ENCODE data around the gene ICAM5. TPM values are rescaled to one million over a fixed set of nuclear protein-coding genes. Genes with fewer than 3 reads are reported as not detected.

Gene ICAM5
- total RNA-seq, 2 donors from 2014 or later: 0.18 to 0.37 TPM

GRCh38 chr19:10329555-10329954 is 39.8 kb downstream of the ICAM5 start:
- Mint-ChIP-seq H3K4me3 (no peak overlapping the region), H3K27ac (no peak overlapping the region), H3K4me1 (peaks cover 7% of the 10 kb centered on the region), H3K9me3 (no peaks in the 10 kb centered on the region), H3K36me3 (ENCODE audit: low read depth) (peaks cover 37% of the 10 kb centered on the region), H3K27me3 (ENCODE audit: insufficient read depth) (no peaks in the 10 kb centered on the region)
- H3K27me3 ChIP-seq (ENCODE audit: control insufficient read depth, insufficient read depth, low read length, poor library complexity, severe bottlenecking): no peaks in the 10 kb centered on the region
- no peaks in the 10 kb centered on the region for H3K9me3 ChIP-seq (ENCODE audit: control insufficient read depth, low read length)
- no peak overlapping the region for H3K9ac ChIP-seq (ENCODE audit: extremely low read depth, low read length, poor library complexity, severe bottlenecking)
- WGBS, 2 experiments (ENCODE audit: insufficient coverage in 1 of 2, insufficient read length in 1 of 2): 89 to 93% methylated on average over 9 to 13 of the region's 13 CpGs
- DNase-seq: no peak
- peaks cover 38% of the 10 kb centered on the region for H3K36me3 ChIP-seq (ENCODE audit: control insufficient read depth, insufficient read depth, low read length)
- no peak overlapping the region for H3K27ac ChIP-seq (ENCODE audit: low read depth, low read length)
- peaks cover 3% of the 10 kb centered on the region for H3K4me1 ChIP-seq (ENCODE audit: control insufficient read depth, insufficient read depth, low read length)
- no peak for TF ChIP-seq CTCF (conservative IDR thresholded peaks at IDR 0.05)
- H3K4me3 ChIP-seq (ENCODE audit: low read length): no peak overlapping the region

- Mint-ChIP-seq H3K9me3 (no peaks in the 10 kb centered on the region), H3K4me3 (peak overlapping the region; percentile 94), H3K4me1 (peaks cover 12% of the 10 kb centered on the region), H3K36me3 (ENCODE audit: low read depth) (peaks cover 26% of the 10 kb centered on the region), H3K27me3 (ENCODE audit: insufficient read depth) (no peaks in the 10 kb centered on the region), H3K27ac (peak overlapping the region; percentile 96)
- Histone ChIP-seq H3K27me3 (ENCODE audit: control insufficient read depth, insufficient read depth, low read length, poor library complexity, severe bottlenecking) (no peaks in the 10 kb centered on the region), H3K4me1 (ENCODE audit: control insufficient read depth, insufficient read depth, low read length) (peaks cover 3% of the 10 kb centered on the region), H3K27ac (ENCODE audit: low read depth, low read length) (peak overlapping the region; percentile 98), H3K9ac (ENCODE audit: extremely low read depth, low read length, poor library complexity, severe bottlenecking) (peak overlapping the region; percentile 80), H3K4me3 (ENCODE audit: low read length) (peak overlapping the region; percentile 95), H3K9me3 (ENCODE audit: control insufficient read depth, low read length) (no peaks in the 10 kb centered on the region), H3K36me3 (ENCODE audit: control insufficient read depth, insufficient read depth, low read length) (peaks cover 29% of the 10 kb centered on the region)
- TF ChIP-seq CTCF (conservative IDR thresholded peaks at IDR 0.05): peak; percentile 29
- 45 to 62% methylated on average over 4 to 18 of the region's 18 CpGs for WGBS, 2 experiments (ENCODE audit: insufficient coverage in 1 of 2, insufficient read length in 1 of 2)
- peak; percentile 60 for DNase-seq
These were observed 42.6 kb downstream of the ICAM5 start for GRCh38 chr19:10332158-10332964.

DNA sequence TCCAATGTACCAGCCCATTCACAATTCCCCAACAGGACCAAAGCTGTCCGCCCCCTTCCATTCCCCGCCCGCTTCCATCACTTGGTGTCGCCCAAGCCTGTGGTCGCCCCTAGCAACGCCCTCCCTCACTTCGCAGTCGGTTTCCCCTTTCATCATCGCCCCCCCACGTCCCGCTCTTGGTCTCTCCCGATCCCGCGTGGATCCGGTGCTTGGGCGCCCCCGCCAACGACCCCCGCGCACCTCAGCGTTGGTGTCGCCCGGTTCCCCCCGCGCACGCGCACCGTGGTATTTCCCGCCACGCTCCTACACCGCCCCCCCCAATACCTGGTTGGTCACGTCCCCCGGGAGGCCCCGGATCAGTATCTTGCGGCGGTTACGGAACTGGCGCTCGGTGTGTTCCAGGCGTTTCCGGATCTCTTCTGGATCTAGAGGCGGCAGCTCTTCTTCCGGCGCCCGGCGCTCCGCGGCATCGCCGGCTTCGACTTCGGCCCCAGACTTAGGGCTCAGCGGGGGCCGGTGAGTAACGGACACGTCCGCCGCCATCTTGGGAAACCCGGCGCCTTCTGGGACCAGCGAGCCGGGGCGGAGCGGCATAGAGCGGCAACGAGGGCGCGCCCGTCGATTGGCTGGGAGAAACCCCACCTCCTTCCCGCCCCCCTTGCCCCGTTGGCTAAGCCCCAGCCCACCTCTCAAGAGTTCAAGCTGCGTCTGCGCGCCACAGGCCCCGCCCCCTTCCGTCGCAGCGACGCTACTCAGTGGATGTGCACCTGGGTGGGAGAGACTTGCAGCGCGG is 43.4 kb downstream of the ICAM5 start, which contains the start of gene RAVER1:
TSS of gene RAVER1 (minus strand) at position 565 of the 793 bp plus-strand sequence. CDS start at position 543, 22 bp downstream.
- H3K9ac ChIP-seq (ENCODE audit: extremely low read depth, low read length, poor library complexity, severe bottlenecking): peak within 1 kb of the TSS; percentile 80
- H3K36me3 ChIP-seq (ENCODE audit: control insufficient read depth, insufficient read depth, low read length): peaks cover 21% of the 10 kb centered on the region
- peaks cover 18% of the 10 kb centered on the region for H3K36me3 Mint-ChIP-seq (ENCODE audit: low read depth)
- H3K27me3 ChIP-seq (ENCODE audit: control insufficient read depth, insufficient read depth, low read length, poor library complexity, severe bottlenecking): no peaks in the 10 kb centered on the region
- H3K9me3 ChIP-seq (ENCODE audit: control insufficient read depth, low read length): no peaks in the 10 kb centered on the region
- peak; percentile 99 for DNase-seq
- H3K27ac Mint-ChIP-seq: peak within 1 kb of the TSS; percentile 96
- H3K27me3 Mint-ChIP-seq (ENCODE audit: insufficient read depth): no peaks in the 10 kb centered on the region
- peaks cover 3% of the 10 kb centered on the region for H3K4me1 ChIP-seq (ENCODE audit: control insufficient read depth, insufficient read depth, low read length)
- peak within 1 kb of the TSS; percentile 94 for H3K4me3 Mint-ChIP-seq
- no peak for TF ChIP-seq CTCF (conservative IDR thresholded peaks at IDR 0.05)
- 0% methylated on average over 8 to 79 of the region's 82 CpGs for WGBS, 2 experiments (ENCODE audit: insufficient coverage in 1 of 2, insufficient read length in 1 of 2)
- peak within 1 kb of the TSS; percentile 98 for H3K27ac ChIP-seq (ENCODE audit: low read depth, low read length)
- H3K9me3 Mint-ChIP-seq: no peaks in the 10 kb centered on the region
- peak within 1 kb of the TSS; percentile 95 for H3K4me3 ChIP-seq (ENCODE audit: low read length)
- H3K4me1 Mint-ChIP-seq: peaks cover 12% of the 10 kb centered on the region
